HG03064 (cell line): ENCODE results near the gene SLC27A5.
"Not testable (repeated sequence)": the region's sequence is repeated elsewhere in the genome, so short reads cannot be mapped to it uniquely, and the experiment has no call there.

Source experiments
- ATAC-seq: cut with Tn5 transposase; IDR thresholded peaks from one replicate; pipeline ENCODE4 v1.9.1; 2021; ENCODE audit warnings: low read depth; ENCODE audit not compliant: unreplicated experiment

Gene SLC27A5

GRCh38 chr19:58529405-58529804 is 17.6 kb upstream of the SLC27A5 start:
- ATAC-seq = no peak

- no peak for ATAC-seq
Measured at GRCh38 chr19:58522709-58523108, 10.9 kb upstream of the SLC27A5 start.

- no peak for ATAC-seq
Measured at GRCh38 chr19:58521651-58522050, 9.9 kb upstream of the SLC27A5 start.

- ATAC-seq = no peak
Measured at GRCh38 chr19:58520257-58520599, 8.4 kb upstream of the SLC27A5 start.

GRCh38 chr19:58519355-58520256 is 7.8 kb upstream of the SLC27A5 start, which contains the start of gene ZBTB45:
ZBTB45 (minus strand) TSS chr19:58519810; CDS start chr19:58517673, 2,137 bp downstream.
- peak; percentile 68 for ATAC-seq

GRCh38 chr19:58519087-58519354 is 7.2 kb upstream of the SLC27A5 start:
- ATAC-seq = no peak

- ATAC-seq = no peak
Measured at GRCh38 chr19:58518256-58519086, 6.7 kb upstream of the SLC27A5 start.

- ATAC-seq = no peak
Measured at GRCh38 chr19:58516964-58517833, 5.4 kb upstream of the SLC27A5 start.

- ATAC-seq = no peak
Measured at GRCh38 chr19:58516246-58516836, 4.5 kb upstream of the SLC27A5 start.

GRCh38 chr19:58515259-58515658 is 3.5 kb upstream of the SLC27A5 start:
- ATAC-seq = no peak

- no peak for ATAC-seq
Measured at GRCh38 chr19:58514564-58515022, 2.8 kb upstream of the SLC27A5 start.

- ATAC-seq = peak; percentile 69
Measured at GRCh38 chr19:58513694-58514563, 2.1 kb upstream of the SLC27A5 start.

- ATAC-seq = no peak
Measured at GRCh38 chr19:58513213-58513693, 1.5 kb upstream of the SLC27A5 start.

GRCh38 chr19:58510084-58510862 is 1.5 kb downstream of the SLC27A5 start:
- ATAC-seq = no peak

- no peak for ATAC-seq
Measured at GRCh38 chr19:58509731-58510083, 2.1 kb downstream of the SLC27A5 start.

- not testable (repeated sequence) for ATAC-seq
Measured at GRCh38 chr19:58507602-58508223, 4.1 kb downstream of the SLC27A5 start.

- no peak for ATAC-seq
Measured at GRCh38 chr19:58500242-58500641, 11.6 kb downstream of the SLC27A5 start.
